ENCODE results near the gene CCDC185.

CCDC185 gene

DNA sequence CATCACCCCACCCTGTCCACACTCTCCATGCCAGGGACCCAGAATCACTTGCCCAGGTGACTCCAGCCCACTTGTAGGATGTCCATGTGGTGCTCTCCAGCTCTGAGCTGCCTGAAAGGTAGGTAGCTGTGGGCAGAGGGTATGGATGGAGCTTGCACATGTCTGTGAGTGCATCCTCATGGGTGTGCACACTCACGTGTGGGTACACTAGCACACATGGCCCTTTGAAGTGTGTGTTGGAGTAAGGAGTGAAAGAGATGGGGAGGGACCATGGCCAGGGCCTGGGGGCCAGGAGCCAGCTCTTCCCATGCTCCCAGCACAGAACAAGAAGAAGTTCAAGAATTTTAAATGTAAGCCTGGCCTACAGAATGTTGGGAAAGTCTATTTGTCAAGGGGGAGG, 50.2 kb downstream of the CCDC185 start:
- no peak for DNase-seq

- no peak for DNase-seq
These were observed 51.2 kb downstream of the CCDC185 start for GRCh38 chr1:223444411-223444810.
